Endothelial cell of umbilical vein (primary cell): ENCODE results near the gene DMPK. TPM values are rescaled to one million over a fixed set of nuclear protein-coding genes. Genes with fewer than 3 reads are reported as not detected.

Source experiments
- BruUV-seq: library from RNA; stranded (reverse); fragments of 400-500 nt; replicated peaks from 2 replicates; lab custom pipeline; 2021; lab: Mats Ljungman, UMichigan
- CTCF ChIA-PET: fragments of 300-600, 350-600 bp; sonication (Branson Sonifier 250); formaldehyde crosslinking; loops from one replicate; lab custom pipeline; 2021; ENCODE audit warnings: antibody characterized with exemption, inconsistent platforms; lab: Charles Lee
- POLR2A ChIA-PET: fragments of 300-600, 350-600 bp; sonication (Branson Sonifier 250); formaldehyde crosslinking; loops from one replicate; lab custom pipeline; 2021; ENCODE audit warnings: antibody characterized with exemption, inconsistent platforms; lab: Charles Lee
- DNase-seq: peaks from one replicate; pipeline ENCODE4 v3.0.0-alpha.2; 2011; ENCODE audit warnings: low read depth, low spot score
- FAIRE-seq: peaks from 2 replicates; lab custom pipeline; 2011; peaks lifted over from hg19 to GRCh38; lab: Jason Lieb, UNC
- H2AFZ ChIP-seq: 2 replicates; pipeline ENCODE4 v1.6.0; 2012; ENCODE audit warnings: low read depth, low read length, control low read depth, inconsistent platforms
- H3K27ac ChIP-seq: 2 replicates; pipeline ENCODE4 v1.5.1; 2011; ENCODE audit warnings: low read depth, mild to moderate bottlenecking, control low read depth, low read length, moderate library complexity; ENCODE audit not compliant: insufficient read depth
- H3K27me3 ChIP-seq, 2 experiments: 2 replicates each; pipeline versions ENCODE4 v1.6.0 to v1.6.1; 2011; ENCODE audit warnings: low read length in 2 of 2, mixed read lengths in 1 of 2; ENCODE audit not compliant: control insufficient read depth in 2 of 2, insufficient read depth in 2 of 2
- H3K36me3 ChIP-seq, 2 experiments: 2 replicates in 1 of 2; 3 replicates in 1 of 2; pipeline ENCODE4 v1.5.1; 2011; ENCODE audit warnings: low read length in 2 of 2, mild to moderate bottlenecking in 1 of 2, moderate library complexity in 1 of 2; ENCODE audit not compliant: control insufficient read depth in 2 of 2, insufficient read depth in 2 of 2; ENCODE audit errors: extremely low read depth in 1 of 2
- H3K4me1 ChIP-seq: 3 replicates; pipeline ENCODE4 v1.5.1; 2011; ENCODE audit warnings: mild to moderate bottlenecking, low read length; ENCODE audit not compliant: control insufficient read depth, insufficient read depth; ENCODE audit errors: extremely low read depth
- H3K4me2 ChIP-seq: 2 replicates; pipeline ENCODE4 v1.6.1; 2011; ENCODE audit warnings: low read length, control low read depth, mixed read lengths; ENCODE audit not compliant: insufficient read depth
- H3K4me3 ChIP-seq, 3 experiments: fragments of 200-600 bp in 1 of 3; sonication (generic), shearing (Covaris generic) in 1 of 3; replicated peaks in 1 of 3; 2 replicates each; pipeline ENCODE4 v1.5.1; 2011 to 2016; ENCODE audit warnings: control low read depth in 3 of 3, low read length in 3 of 3, mild to moderate bottlenecking in 2 of 3, inconsistent platforms in 1 of 3, low read depth in 1 of 3, moderate library complexity in 1 of 3; ENCODE audit not compliant: insufficient read depth in 1 of 3
- H3K79me2 ChIP-seq: 2 replicates; pipeline ENCODE4 v1.6.0; 2012; ENCODE audit warnings: low read length, inconsistent platforms; ENCODE audit not compliant: control insufficient read depth, insufficient read depth
- H3K9ac ChIP-seq: replicated peaks from 2 replicates; pipeline ENCODE3; 2011; ENCODE audit warnings: low read length, control low read depth; ENCODE audit not compliant: insufficient read depth; ENCODE audit errors: extremely low read depth
- H3K9me1 ChIP-seq: replicated peaks from 3 replicates; pipeline ENCODE4 v1.6.0; 2011; ENCODE audit warnings: mild to moderate bottlenecking, low read length; ENCODE audit not compliant: control insufficient read depth, insufficient read depth; ENCODE audit errors: extremely low read depth
- H3K9me3 ChIP-seq: replicated peaks from 2 replicates; pipeline ENCODE4 v1.5.1; 2012; ENCODE audit warnings: low read length, inconsistent platforms; ENCODE audit not compliant: control insufficient read depth, insufficient read depth
- H4K20me1 ChIP-seq: replicated peaks from 2 replicates; pipeline ENCODE3; 2011; ENCODE audit warnings: mild to moderate bottlenecking, low read length; ENCODE audit not compliant: control insufficient read depth, insufficient read depth; ENCODE audit errors: extremely low read depth
- CTCF ChIP-seq, 2 donors: IDR thresholded peaks; 1 replicate in 1 of 2; 2 replicates in 1 of 2; pipeline ENCODE4 v1.5.1; 2011; ENCODE audit warnings: low read length in 2 of 2, mild to moderate bottlenecking in 2 of 2, moderate library complexity in 2 of 2, control low read depth in 1 of 2, inconsistent platforms in 1 of 2, low read depth in 1 of 2; ENCODE audit not compliant: insufficient read depth in 1 of 2; ENCODE audit errors: extremely low read depth in 1 of 2
- EZH2 ChIP-seq: IDR thresholded peaks from 2 replicates; pipeline ENCODE4 v1.6.1; 2012; ENCODE audit warnings: borderline replicate concordance, low read depth, mild to moderate bottlenecking, moderate library complexity, low read length, inconsistent platforms; ENCODE audit not compliant: severe bottlenecking
- FOS ChIP-seq: IDR thresholded peaks from 2 replicates; pipeline ENCODE4 v1.6.1; 2011; ENCODE audit warnings: mild to moderate bottlenecking, low read length, moderate library complexity, borderline replicate concordance; ENCODE audit not compliant: insufficient read depth
- GATA2 ChIP-seq: IDR thresholded peaks from 2 replicates; pipeline ENCODE4 v1.7.0; 2011; ENCODE audit warnings: low read depth, mild to moderate bottlenecking, moderate library complexity, mixed read lengths, low read length; ENCODE audit not compliant: insufficient read length, insufficient read depth
- JUN ChIP-seq: IDR thresholded peaks from 2 replicates; pipeline ENCODE4 v1.6.1; 2011; ENCODE audit warnings: borderline replicate concordance, low read depth; ENCODE audit not compliant: insufficient read length, insufficient read depth
- MAX ChIP-seq: IDR thresholded peaks from 2 replicates; pipeline ENCODE4 v1.6.1; 2011; ENCODE audit not compliant: insufficient read depth, insufficient read length
- MYC ChIP-seq: IDR thresholded peaks from one replicate; pipeline ENCODE4 v1.6.1; 2011; ENCODE audit warnings: mild to moderate bottlenecking, low read depth, low read length
- POLR2A ChIP-seq: IDR thresholded peaks from 2 replicates; pipeline ENCODE4 v1.6.1; 2012; ENCODE audit warnings: low read depth, mild to moderate bottlenecking, control low read depth, low read length
- POLR2AphosphoS5 ChIP-seq: IDR thresholded peaks from 2 replicates; pipeline ENCODE4 v1.6.1; 2012; ENCODE audit warnings: low read depth, mild to moderate bottlenecking, control low read depth, low read length, moderate library complexity; ENCODE audit not compliant: insufficient read depth
- dilution Hi-C: fragments of 300-500 bp; cut with MboI; formaldehyde crosslinking; loops from one replicate; pipeline ENCODE4 v1.15.0; 2019; ENCODE audit warnings: low sequenced_read_pairs; ENCODE audit not compliant: extremely low pct_ligation_motif_present
- intact Hi-C: fragments of 100-400 bp; cut with micrococcal nuclease; formaldehyde crosslinking; loops from one replicate; pipeline ENCODE4 v1.10.0; 2022
- polyA plus RNA-seq, 4 experiments: library from polyadenylated mRNA; depleted of rRNA in 3 of 4; stranded (reverse) in 3 of 4; unstranded in 1 of 4; fragments of >200 nt; gene quantifications; 2 replicates each; pipeline versions ENCODE4 v1.2.1 to v1.2.3, GENCODE V29; 2011 to 2012; ENCODE audit warnings: missing spikeins in 1 of 4
- total RNA-seq: library from RNA; stranded (reverse); gene quantifications from 2 replicates; pipeline ENCODE4 v1.2.3, GENCODE V29; 2021

DMPK gene
- total and polyA plus RNA-seq, 2 donors (not counting 3 experiments of a cell fraction or from before 2014, with no cell fraction given): 36.6 to 73.3 TPM

GRCh38 chr19:45785781-45786532 lies 3.7 kb upstream of the DMPK start:
- Histone ChIP-seq H3K9me3 (no peaks in the 10 kb centered on the region), H3K4me3 (no peak overlapping the region), H3K27me3 (no peaks in the 10 kb centered on the region), H3K9me1 (no peaks in the 10 kb centered on the region), H3K79me2 (peaks cover 4% of the 10 kb centered on the region), H4K20me1 (no peaks in the 10 kb centered on the region), H3K27ac (no peak overlapping the region), H3K4me2 (no peak overlapping the region), H2AFZ (no peak overlapping the region), H3K4me1 (peaks cover 4% of the 10 kb centered on the region), H3K9ac (no peak overlapping the region), H3K36me3 (peaks cover 10 to 31% of the 10 kb centered on the region in 2 experiments)
- BruUV-seq: no TSS peak
- ChIA-PET CTCF (no interaction called here), POLR2A (no interaction called here)
- DNase-seq (no peak), FAIRE-seq (no peak)
- TF ChIP-seq POLR2A: no peak
- no peak for TF ChIP-seq EZH2
- no peak for TF ChIP-seq MYC
- no peak for TF ChIP-seq CTCF (IDR thresholded peaks at IDR 0.05; ENCODE audit: extremely low read depth in 1 of 2, insufficient read depth in 1 of 2, low read depth in 1 of 2, low read length in 2 of 2)
- intact Hi-C loops: no loop called here
- dilution Hi-C loops: no loop called here

- ChIA-PET POLR2A (no interaction called here), CTCF (interaction anchor here (1.3 kb wide), 1 partner anchor 14 kb away, joined by 3 read pairs; no protein-coding TSS in a partner anchor)
- FAIRE-seq (no peak), DNase-seq (no peak)
- H3K9me1 ChIP-seq: no peaks in the 10 kb centered on the region
- H3K4me2 ChIP-seq: no peak overlapping the region
- no peak overlapping the region for H3K4me3 ChIP-seq
- no peak for TF ChIP-seq JUN
- TF ChIP-seq MYC: no peak
- no peak for TF ChIP-seq POLR2AphosphoS5
- TF ChIP-seq CTCF (IDR thresholded peaks at IDR 0.05; ENCODE audit: extremely low read depth in 1 of 2, insufficient read depth in 1 of 2, low read depth in 1 of 2, low read length in 2 of 2): no peak
- TF ChIP-seq GATA2: no peak
- no peak for TF ChIP-seq POLR2A
- TF ChIP-seq EZH2: no peak
- TF ChIP-seq MAX: no peak
- TF ChIP-seq FOS: no peak
- no TSS peak for BruUV-seq
- no peaks in the 10 kb centered on the region for H4K20me1 ChIP-seq
- no peaks in the 10 kb centered on the region for H3K79me2 ChIP-seq
- no peak overlapping the region for H2AFZ ChIP-seq
- H3K9ac ChIP-seq: no peak overlapping the region
- H3K27me3 ChIP-seq: no peaks in the 10 kb centered on the region
- dilution Hi-C loops: no loop called here
- no peaks in the 10 kb centered on the region for H3K9me3 ChIP-seq
- no peak overlapping the region for H3K27ac ChIP-seq
- peaks cover 10 to 31% of the 10 kb centered on the region in 2 experiments for H3K36me3 ChIP-seq
- intact Hi-C loops: no loop called here
- H3K4me1 ChIP-seq: peaks cover 2% of the 10 kb centered on the region
Observed at GRCh38 chr19:45785097-45785496, 2.8 kb upstream of the DMPK start.
